Calu3 (cell line): ENCODE results near the gene BCL2L12. TPM values are rescaled to one million over a fixed set of nuclear protein-coding genes. Genes with fewer than 3 reads are reported as not detected.
A peak's percentile ranks its signal among the peaks of the same experiment; 100 is the strongest.

ENCODE experiments used
- BruUV-seq: library from RNA; stranded (reverse); fragments of 400-500 nt; replicated peaks from 2 replicates; lab custom pipeline; 2021; lab: Mats Ljungman, UMichigan
- CTCF ChIA-PET: fragments of 300-600 bp; sonication (Branson Sonifier 250); formaldehyde crosslinking; loops from one replicate; lab custom pipeline; 2022; ENCODE audit warnings: antibody characterized with exemption; lab: Charles Lee
- DNase-seq: peaks from one replicate; pipeline ENCODE4 v3.0.0; 2022
- H3K27ac Mint-ChIP-seq: one replicate; pipeline ENCODE4 v1.8.0; 2022; ENCODE audit warnings: mixed read lengths; ENCODE audit not compliant: unreplicated experiment
- H3K27me3 Mint-ChIP-seq: one replicate; pipeline ENCODE4 v1.8.0; 2022; ENCODE audit warnings: mixed read lengths; ENCODE audit not compliant: unreplicated experiment
- H3K36me3 Mint-ChIP-seq: one replicate; pipeline ENCODE4 v1.8.0; 2022; ENCODE audit warnings: mild to moderate bottlenecking, moderate library complexity, mixed read lengths; ENCODE audit not compliant: insufficient read depth, unreplicated experiment
- H3K4me1 Mint-ChIP-seq: one replicate; pipeline ENCODE4 v1.8.0; 2022; ENCODE audit warnings: mild to moderate bottlenecking, low read depth, mixed read lengths; ENCODE audit not compliant: unreplicated experiment
- H3K4me3 Mint-ChIP-seq: one replicate; pipeline ENCODE4 v1.8.0; 2022; ENCODE audit warnings: mild to moderate bottlenecking, low read depth, moderate library complexity, mixed read lengths; ENCODE audit not compliant: unreplicated experiment
- H3K9me3 Mint-ChIP-seq: one replicate; pipeline ENCODE4 v1.8.0; 2022; ENCODE audit warnings: low read depth, mixed read lengths; ENCODE audit not compliant: unreplicated experiment
- intact Hi-C: fragments of 100-400 bp; cut with micrococcal nuclease; formaldehyde crosslinking; loops from one replicate; pipeline ENCODE4 v1.10.0; 2022; ENCODE audit not compliant: unreplicated experiment
- total RNA-seq: library from RNA; stranded (reverse); gene quantifications from 2 replicates; pipeline ENCODE4 v1.2.3, GENCODE V29; 2022
- TF ChIP-seq, protein P1 (sequence below): fragments of 200-600 bp; IDR thresholded peaks from one replicate; pipeline ENCODE4 v1.8.0; 2022; ENCODE audit warnings: antibody characterized with exemption; ENCODE audit not compliant: unreplicated experiment

Gene BCL2L12
- total RNA-seq, 1 experiment from 2014 or later, result 70.8 TPM

DNA sequence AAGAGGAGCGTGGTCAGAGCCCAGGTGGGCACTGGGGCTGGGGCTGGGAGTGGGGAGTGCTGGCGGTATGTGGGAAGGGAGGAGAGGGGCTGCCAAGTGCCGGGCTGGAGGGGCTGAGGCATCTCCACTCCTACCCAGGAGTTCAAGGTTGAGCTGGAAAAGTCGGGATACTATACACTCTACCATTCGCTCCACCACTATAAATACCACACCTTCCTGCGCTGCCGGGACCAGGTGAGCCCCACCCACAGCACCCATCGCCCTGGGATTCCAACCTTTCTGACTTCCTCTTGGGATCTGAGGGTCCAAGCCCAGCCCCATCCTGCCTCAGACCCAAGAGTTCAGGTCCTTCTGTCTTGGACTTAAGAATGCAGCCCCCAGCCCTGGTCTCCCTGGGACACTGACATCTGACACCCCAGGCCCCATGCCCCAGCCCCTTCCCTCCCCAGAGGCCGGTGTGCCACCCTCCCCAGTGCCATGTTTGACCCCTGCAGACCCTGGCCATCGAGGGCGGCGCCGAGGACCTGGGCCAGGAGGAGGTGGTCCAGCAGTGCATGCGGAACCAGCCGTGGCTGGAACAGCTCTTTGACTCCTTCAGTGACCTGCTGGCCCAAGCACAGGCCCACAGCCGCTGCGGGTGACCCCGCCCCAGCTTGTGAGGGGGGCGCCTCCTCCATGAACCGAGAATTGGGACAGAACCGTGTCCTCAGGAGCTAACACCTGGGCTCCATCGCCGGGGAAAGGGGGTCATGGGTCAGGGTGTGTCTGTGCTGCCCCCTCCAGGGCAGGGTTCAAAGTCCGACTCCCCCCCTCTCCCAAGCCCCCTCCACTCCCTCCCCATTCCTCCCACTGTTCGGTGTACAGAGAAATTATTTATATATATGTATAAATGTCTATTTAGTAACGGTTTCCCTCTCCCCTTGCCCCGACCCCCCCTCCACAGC lies 40.5 kb upstream of the BCL2L12 start:
- Mint-ChIP-seq H3K27ac (no peak overlapping the region), H3K27me3 (no peaks in the 10 kb centered on the region), H3K4me3 (no peak overlapping the region), H3K4me1 (no peaks in the 10 kb centered on the region), H3K9me3 (no peaks in the 10 kb centered on the region), H3K36me3 (peaks cover 75% of the 10 kb centered on the region)
- TF ChIP-seq, protein P1, sequence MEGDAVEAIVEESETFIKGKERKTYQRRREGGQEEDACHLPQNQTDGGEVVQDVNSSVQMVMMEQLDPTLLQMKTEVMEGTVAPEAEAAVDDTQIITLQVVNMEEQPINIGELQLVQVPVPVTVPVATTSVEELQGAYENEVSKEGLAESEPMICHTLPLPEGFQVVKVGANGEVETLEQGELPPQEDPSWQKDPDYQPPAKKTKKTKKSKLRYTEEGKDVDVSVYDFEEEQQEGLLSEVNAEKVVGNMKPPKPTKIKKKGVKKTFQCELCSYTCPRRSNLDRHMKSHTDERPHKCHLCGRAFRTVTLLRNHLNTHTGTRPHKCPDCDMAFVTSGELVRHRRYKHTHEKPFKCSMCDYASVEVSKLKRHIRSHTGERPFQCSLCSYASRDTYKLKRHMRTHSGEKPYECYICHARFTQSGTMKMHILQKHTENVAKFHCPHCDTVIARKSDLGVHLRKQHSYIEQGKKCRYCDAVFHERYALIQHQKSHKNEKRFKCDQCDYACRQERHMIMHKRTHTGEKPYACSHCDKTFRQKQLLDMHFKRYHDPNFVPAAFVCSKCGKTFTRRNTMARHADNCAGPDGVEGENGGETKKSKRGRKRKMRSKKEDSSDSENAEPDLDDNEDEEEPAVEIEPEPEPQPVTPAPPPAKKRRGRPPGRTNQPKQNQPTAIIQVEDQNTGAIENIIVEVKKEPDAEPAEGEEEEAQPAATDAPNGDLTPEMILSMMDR, result no peak
- CTCF ChIA-PET, result no interaction called here
- intact Hi-C loops, result no loop called here
- BruUV-seq, result no TSS peak
- DNase-seq, result no peak

DNA sequence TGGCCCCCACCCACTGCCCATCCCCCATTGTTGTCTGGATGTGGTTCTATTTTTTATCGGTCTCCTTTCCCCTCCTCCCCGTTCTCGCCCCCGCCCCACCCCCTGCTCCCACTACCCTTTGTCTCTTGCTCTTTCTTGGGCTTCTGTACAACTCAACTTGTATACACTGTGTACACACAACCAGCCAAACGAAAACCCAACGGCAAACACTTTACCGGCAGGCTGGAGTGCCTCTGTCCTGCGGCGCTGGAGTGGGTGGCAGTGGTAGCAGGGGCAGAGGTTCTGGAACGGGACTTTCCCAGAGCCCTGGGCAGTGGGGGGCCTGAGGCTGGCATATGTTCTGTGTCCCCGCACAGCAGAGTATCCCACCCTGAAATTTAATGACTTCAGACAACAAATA lies 39.5 kb upstream of the BCL2L12 start:
- H3K4me1 Mint-ChIP-seq, result no peaks in the 10 kb centered on the region
- CTCF ChIA-PET, result no interaction called here
- no peak for DNase-seq
- intact Hi-C loops, result no loop called here
- no peaks in the 10 kb centered on the region for H3K9me3 Mint-ChIP-seq
- TF ChIP-seq, protein P1, result no peak
- H3K27me3 Mint-ChIP-seq, result no peaks in the 10 kb centered on the region
- H3K27ac Mint-ChIP-seq, result no peak overlapping the region
- no TSS peak for BruUV-seq
- peaks cover 74% of the 10 kb centered on the region for H3K36me3 Mint-ChIP-seq
- no peak overlapping the region for H3K4me3 Mint-ChIP-seq

DNA sequence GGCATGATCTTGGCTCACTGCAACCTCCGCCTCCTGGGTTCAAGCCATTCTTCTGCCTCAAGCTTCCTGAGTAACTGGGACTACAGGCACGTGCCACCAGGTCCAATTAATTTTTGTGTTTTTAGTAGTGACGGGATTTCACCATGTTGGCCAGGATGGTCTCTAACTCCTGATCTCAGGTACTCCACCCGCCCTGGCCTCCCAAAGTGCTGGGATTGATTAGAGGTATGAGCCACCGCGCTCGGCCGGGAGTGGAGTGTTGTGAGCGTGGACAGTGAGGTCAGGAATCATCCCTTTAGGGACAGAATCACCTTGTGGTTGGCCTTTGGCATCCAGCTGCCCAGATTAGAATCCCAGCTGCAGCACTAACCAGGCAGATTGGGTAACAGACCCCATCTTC lies 36.1 kb upstream of the BCL2L12 start:
- H3K9me3 Mint-ChIP-seq, result no peaks in the 10 kb centered on the region
- no peaks in the 10 kb centered on the region for H3K4me1 Mint-ChIP-seq
- H3K36me3 Mint-ChIP-seq, result peaks cover 62% of the 10 kb centered on the region
- intact Hi-C loops, result no loop called here
- DNase-seq, result no peak
- CTCF ChIA-PET, result no interaction called here
- H3K27ac Mint-ChIP-seq, result no peak overlapping the region
- H3K4me3 Mint-ChIP-seq, result no peak overlapping the region
- no peaks in the 10 kb centered on the region for H3K27me3 Mint-ChIP-seq
- no TSS peak for BruUV-seq
- TF ChIP-seq, protein P1, result no peak

DNA sequence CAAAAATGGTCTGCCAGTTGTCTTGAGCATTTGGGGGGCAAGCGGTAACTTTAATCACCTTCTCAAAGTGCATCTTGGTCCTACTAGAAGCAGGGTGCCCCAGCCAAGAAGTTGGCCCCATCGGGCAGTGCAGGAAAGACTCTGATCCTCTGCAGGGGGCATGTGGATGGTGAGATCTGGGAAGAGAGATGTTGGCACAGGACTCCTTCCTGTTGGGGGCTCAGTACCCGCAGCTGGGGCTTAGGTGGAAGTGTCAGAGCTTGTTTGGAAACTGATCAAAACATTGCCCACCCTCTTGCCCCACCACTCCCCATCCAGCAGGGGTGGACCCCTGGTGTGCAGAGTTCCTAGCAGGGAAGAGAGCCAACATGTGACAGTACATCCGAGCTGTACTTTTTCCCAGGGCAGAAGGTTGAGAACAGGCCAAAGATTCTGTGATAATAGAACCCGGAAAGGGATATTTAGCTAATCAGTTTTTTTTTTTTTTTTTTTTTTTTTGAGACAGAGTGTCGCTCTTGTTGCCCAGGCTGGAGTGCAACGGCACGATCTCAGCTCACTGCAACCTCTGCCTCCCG lies 34.6 kb upstream of the BCL2L12 start:
- Mint-ChIP-seq H3K4me1 (no peaks in the 10 kb centered on the region), H3K36me3 (peaks cover 67% of the 10 kb centered on the region), H3K4me3 (no peak overlapping the region), H3K9me3 (no peaks in the 10 kb centered on the region), H3K27me3 (no peaks in the 10 kb centered on the region), H3K27ac (no peak overlapping the region)
- CTCF ChIA-PET, result interaction anchor here (0.6 to 1.5 kb wide), 2 partner anchors 20 to 504 kb away, joined by 3 read pairs; no protein-coding TSS in a partner anchor
- intact Hi-C loops, result no loop called here
- BruUV-seq, result TSS peak; percentile 11
- TF ChIP-seq, protein P1, result no peak
- DNase-seq, result no peak
